Measurements from ENCODE around the gene KATNIP.

The KATNIP gene

GRCh38 chr16:27549464-27549745 is 539 bp upstream of the KATNIP start:
- peak overlapping the region; percentile 100 for H3K4me3 ChIP-seq (ENCODE audit: low read depth, low read length)
- no peak for TF ChIP-seq CTCF (IDR thresholded peaks at IDR 0.05; ENCODE audit: low read depth, low read length)

- H3K4me3 ChIP-seq (ENCODE audit: low read depth, low read length), result peak overlapping the region; percentile 100
- no peak for TF ChIP-seq CTCF (IDR thresholded peaks at IDR 0.05; ENCODE audit: low read depth, low read length)
Measured at GRCh38 chr16:27550582-27550920, 607 bp downstream of the KATNIP start.

GRCh38 chr16:27551036-27551435 is 1.1 kb downstream of the KATNIP start:
- no peak for TF ChIP-seq CTCF (IDR thresholded peaks at IDR 0.05; ENCODE audit: low read depth, low read length)
- peak overlapping the region; percentile 100 for H3K4me3 ChIP-seq (ENCODE audit: low read depth, low read length)

- TF ChIP-seq CTCF (IDR thresholded peaks at IDR 0.05; ENCODE audit: low read depth, low read length), result no peak
Measured at GRCh38 chr16:27556471-27556870, 6.5 kb downstream of the KATNIP start.

GRCh38 chr16:27558434-27558833 is 8.5 kb downstream of the KATNIP start:
- no peak for TF ChIP-seq CTCF (IDR thresholded peaks at IDR 0.05; ENCODE audit: low read depth, low read length)
- H3K4me3 ChIP-seq (ENCODE audit: low read depth, low read length), result no peak overlapping the region

More at GRCh38 chr16:27556471-27556870, 6.5 kb downstream of the KATNIP start:
- H3K4me3 ChIP-seq (ENCODE audit: low read depth, low read length), result no peak overlapping the region

- TF ChIP-seq CTCF (IDR thresholded peaks at IDR 0.05; ENCODE audit: low read depth, low read length), result no peak
- no peak overlapping the region for H3K4me3 ChIP-seq (ENCODE audit: low read depth, low read length)
Measured at GRCh38 chr16:27558932-27559331, 9.0 kb downstream of the KATNIP start.

- H3K4me3 ChIP-seq (ENCODE audit: low read depth, low read length), result no peak overlapping the region
- no peak for TF ChIP-seq CTCF (IDR thresholded peaks at IDR 0.05; ENCODE audit: low read depth, low read length)
Measured at GRCh38 chr16:27561216-27561615, 11.3 kb downstream of the KATNIP start.
